ENCODE results near the gene ACBD3.
A peak's percentile ranks its signal among the peaks of the same experiment; 100 is the strongest.

The ACBD3 gene

DNA sequence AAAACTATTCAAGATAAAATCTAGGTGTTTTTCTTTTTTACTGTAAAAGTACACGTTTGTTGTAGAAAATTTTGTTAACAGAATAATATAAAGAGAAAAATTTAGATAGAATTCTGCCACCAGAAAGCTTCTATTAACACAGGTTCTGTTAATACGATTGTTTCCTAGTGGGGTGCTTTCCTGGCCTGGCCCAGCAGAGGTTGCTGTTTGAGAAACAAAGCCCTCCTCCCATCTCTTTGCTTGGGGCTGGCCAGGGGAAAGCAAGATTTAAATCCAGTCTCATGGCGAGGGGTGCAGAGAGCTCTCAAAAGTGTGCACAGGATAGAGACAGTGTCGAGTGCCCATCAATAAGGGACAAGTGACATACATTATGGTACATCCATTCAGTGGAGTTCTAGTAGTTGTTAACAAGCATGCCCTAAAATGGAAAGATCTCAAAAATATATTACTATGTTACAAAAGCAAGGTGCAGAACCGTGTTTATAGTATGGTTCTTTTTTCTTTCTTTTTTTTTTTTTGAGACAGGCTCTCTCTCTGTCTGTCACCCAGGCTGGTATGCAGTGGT is 14.6 kb upstream of the ACBD3 start:
- peak; percentile 69 for DNase-seq (ENCODE audit: low spot score)

DNA sequence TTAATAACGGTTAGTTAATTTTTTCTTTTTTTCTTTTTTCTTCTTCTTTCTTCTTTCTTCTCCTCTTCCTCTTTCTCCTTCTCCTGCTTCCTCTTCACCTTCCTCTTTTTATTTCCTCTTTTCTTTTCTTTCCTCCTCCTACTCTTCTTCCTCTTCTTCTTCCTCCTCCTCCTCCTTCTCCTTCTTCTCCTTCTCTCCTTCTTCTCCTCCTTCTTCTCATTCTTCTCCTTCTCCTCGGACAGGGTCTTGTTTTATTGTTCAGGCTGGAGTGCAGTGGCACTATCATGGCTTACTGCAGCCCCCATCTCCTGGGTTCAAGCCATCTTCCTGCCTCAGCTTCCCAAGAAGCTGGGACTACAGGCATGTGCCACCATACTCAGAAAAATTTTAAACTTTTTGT is 13.4 kb upstream of the ACBD3 start:
- DNase-seq (ENCODE audit: low spot score): no peak

DNA sequence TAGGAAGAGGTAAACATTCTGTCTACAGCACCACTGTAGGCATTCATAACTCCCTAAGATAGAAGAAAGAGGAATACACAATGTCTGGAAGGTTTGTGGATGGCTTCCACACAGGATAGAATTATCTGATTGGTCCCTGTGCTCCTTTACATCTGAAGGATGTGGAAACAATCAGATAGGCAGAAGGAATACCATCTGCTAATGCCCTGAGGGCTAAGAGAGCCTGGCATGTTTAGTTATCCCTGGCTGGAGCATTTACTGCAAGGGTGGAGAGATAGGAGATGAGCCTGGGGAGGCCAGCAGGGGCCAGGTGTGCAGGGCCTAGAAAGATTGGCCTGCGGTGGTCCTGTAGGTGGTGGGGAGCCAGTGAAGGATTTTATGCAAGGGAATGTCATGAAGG is 8.6 kb upstream of the ACBD3 start:
- DNase-seq (ENCODE audit: low spot score): no peak

DNA sequence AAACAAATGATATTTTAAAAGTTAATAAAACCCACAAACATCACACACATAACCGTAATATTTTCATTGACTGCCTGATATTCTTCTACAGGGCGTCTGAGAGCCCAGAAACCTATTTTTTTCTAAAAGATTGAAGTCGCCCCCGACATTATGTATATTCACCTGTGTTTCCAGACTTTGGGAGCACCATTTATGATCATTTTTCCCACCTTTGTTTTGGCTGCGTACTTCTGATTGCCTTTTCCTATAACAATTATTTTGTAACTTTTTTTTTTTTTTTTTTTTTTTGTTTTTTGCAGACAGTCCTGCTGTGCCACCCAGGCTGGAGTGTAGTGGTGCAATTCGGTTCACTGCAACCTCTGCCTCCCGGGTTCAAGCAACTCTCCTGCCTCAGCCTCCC is 839 bp upstream of the ACBD3 start:
- DNase-seq (ENCODE audit: low spot score): no peak

DNA sequence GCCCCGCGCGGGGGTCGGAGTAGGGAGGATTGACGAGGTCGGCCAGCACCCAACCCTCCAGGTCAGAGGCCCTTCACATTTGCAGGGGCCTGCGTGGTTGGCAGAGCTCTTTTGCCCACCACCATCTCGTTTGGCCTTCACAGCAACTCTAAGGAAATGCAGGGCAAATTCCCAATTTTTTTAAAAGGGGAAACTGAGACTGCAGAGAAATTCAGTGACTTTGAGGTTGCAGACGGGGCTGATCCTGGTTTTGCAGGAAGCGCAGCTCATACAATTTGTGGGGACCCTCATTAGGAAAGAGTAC is 430 bp upstream of the ACBD3 start:
- DNase-seq (ENCODE audit: low spot score): no peak

DNA sequence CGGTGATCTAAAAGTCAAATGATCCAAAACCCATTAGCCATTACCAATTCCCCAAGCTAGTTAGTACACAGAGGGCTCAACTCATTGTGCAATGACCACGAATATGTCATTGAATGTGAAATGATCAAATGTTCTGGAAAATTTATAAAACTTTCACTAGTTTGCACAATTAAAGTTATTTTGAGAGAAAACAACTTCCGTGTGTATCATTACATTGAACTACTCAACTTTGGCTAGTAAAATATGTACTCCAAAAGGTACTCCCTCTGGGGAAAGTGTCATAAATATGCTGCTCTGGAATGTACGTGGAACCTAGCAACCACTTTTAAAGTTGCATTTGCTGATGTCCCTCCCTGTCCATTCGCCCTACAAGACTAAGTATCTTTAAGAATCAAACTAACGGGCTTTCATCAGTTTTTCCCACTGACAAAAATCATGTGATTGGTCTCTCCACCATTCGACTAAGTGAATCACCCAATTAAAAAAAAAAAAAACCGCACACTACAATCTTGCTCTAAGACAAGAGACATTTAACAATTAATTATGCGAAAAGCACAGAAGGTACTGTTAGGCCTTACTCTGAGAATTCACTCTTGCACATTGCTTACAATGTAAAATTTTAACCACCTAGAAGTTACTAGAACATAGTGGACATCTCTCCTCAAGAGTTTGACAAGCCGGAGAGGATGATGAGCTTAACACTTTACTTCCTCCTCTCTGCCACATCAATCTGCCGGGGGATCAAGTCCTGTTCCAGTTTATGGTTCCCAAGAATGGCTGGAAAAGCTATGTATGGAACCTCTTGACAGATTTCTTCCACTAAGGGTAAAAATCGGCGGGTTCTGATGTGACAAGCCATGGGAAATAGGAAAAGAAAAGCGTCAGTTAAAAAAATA is 1.2 kb downstream of the ACBD3 start:
- DNase-seq (ENCODE audit: low spot score): peak; percentile 22

DNA sequence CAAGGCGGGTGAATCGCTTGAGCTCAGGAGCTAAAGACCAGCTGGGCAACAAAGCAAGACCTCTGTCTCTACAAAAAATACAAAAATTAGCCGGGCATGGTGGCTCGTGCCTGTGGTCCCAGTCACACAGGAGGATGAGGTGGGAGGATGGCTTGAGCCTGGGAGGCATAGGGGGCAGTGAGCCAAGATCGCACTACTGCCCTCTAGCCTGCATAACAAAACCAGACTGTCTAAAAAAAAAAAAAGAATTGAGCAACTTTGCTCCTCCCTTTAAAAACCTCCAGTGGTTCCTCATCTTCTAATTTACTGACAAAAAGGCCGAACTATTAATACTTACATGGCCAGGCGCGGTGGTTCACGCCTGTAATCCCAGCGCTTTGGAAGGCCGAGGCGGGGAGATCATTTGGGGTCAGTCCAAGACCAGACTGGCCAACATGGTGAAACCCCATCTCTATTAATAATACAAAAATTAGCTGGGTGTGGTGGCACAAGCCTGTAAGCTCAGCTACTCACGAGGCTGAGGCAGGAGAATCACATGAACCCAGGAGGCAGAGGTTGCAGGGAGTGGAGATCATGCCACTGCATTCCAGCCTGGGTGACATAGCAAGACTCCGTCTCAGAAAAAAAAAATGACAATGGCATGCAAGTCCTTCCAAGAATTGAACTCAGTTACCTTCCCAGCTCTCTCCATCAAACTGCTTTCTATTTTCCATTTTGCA is 4.4 kb downstream of the ACBD3 start:
- peak; percentile 62 for DNase-seq (ENCODE audit: low spot score)

DNA sequence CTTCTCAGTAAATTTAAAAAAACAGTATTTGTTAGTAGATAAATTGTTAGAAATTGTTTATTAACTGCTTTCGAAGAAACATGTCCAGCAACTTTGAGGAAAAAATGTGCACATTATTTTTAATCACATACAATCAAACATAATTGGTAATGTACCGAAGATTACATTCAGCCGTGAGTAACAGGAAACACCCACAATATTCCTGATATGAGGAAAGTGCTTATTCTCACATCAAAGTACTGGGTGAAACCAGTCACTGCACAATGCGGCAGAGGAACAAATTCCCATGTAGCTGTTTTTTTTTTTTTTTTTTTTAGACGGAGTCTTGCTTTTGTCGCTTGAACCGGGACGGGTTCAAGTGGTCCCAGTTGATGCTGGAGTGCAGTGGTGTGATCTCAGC is 9.7 kb downstream of the ACBD3 start:
- DNase-seq (ENCODE audit: low spot score): no peak

DNA sequence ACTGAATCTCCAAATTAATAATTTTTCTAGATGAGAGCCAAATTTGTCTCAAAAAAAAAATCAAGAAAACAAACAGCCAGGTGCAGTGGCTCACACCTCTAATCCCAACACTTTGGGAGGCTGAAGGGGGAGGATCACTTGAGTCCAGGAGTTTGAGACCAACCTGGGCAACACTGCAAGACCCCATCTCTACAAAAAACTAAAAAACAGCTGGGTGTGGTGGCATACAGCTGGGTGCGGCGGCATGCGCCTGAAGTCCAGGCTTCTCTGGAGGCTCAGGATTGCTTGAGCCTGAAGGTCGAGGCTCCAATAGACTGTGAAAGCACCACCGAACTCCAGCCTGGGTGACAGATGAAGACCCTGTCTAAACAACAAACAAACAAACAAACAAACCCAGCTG is 14.0 kb downstream of the ACBD3 start:
- DNase-seq (ENCODE audit: low spot score): no peak

DNA sequence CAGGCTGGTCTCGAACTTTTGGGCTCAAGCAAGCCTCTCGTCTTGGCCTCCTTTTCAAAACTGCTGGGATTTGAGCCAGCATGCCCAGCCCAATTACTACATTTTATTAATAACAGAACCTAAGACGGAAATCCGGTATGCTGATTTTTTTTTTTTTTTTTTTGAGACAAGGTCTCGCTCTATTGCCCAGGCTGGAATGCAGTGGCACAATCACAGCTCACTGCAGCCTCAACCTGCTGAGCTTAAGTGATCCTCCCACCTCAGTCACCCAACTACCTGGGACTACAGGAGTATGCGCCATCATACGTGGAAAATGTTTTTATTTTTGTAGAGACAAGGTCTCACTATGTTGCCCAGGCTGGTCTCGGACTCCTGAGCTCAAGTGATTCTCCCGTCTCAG is 20.2 kb downstream of the ACBD3 start:
- DNase-seq (ENCODE audit: low spot score): no peak

DNA sequence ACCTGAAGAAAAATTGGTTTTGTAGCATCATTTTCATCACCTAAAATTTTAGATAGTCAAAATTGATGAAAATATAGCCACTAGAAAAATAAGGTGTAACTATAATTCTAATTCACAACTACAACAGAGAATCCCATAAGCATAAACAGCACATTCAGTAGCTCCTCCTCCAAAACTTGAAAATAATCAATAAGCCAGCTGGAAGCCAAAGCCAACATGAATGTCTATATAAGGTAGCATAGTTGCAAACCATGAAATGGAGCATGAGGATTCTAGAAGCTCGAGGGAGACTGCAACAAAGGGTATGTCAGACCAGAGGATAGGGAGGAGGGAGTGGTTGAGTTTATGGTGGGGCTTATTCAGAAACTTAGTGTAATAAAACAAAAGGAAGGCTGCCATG is 22.4 kb downstream of the ACBD3 start:
- no peak for DNase-seq (ENCODE audit: low spot score)

DNA sequence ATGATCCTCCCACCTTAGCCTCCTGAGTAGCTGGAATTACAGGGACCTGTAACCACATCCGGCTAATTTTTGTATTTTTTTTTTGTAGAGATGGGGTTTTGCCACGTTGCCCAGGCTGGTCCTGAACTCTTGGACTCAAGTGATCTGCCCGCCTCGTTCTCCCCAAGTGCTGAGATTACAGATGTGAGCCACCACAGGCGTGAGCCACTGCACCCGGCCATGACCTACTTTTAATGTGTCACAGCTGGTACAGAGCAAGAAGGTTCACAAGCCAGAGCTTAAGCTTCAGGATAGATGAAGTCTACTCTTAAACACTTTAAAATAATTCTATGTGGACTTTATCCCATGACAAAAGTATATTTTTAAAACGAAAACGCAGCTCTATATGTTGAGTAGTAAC is 23.6 kb downstream of the ACBD3 start:
- DNase-seq (ENCODE audit: low spot score): no peak

DNA sequence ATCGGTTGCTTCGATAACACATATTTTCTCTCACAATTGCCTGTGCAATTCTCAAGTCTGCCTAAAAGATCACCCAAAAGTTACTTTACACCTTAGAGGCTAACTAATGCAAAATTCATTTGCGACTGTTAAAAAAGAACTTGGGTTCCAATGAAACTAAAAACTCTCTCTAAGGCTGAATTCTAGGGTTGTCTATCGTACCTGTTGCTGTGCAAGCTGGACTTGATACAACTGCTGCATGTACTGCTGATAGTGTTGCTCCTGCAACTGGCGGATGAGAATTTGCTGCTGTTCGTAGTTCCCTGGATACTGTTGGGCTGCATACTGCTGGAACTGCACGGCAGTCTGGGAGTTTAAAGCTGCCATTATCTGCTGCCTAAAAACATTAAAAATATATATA is 27.6 kb downstream of the ACBD3 start:
- no peak for DNase-seq (ENCODE audit: low spot score)

DNA sequence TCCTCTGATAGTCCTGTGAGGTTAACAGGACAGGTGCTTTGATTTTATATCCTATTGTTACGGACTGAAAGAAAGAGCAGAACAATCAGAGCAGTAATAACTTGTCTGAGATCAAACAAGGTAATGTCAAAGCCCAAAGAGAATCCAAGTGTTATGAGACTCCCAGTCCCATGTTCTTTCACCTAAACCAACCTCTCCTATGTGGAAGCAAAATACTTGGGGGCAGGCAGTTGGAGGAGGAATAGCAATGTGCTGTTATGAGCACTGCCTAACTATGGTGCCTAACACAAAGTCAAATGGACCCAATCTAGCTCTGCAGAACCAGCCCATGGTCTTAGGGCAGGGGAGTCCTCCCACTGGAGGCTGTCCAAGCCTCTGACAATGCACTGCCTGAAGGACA is 28.1 kb downstream of the ACBD3 start:
- no peak for DNase-seq (ENCODE audit: low spot score)

DNA sequence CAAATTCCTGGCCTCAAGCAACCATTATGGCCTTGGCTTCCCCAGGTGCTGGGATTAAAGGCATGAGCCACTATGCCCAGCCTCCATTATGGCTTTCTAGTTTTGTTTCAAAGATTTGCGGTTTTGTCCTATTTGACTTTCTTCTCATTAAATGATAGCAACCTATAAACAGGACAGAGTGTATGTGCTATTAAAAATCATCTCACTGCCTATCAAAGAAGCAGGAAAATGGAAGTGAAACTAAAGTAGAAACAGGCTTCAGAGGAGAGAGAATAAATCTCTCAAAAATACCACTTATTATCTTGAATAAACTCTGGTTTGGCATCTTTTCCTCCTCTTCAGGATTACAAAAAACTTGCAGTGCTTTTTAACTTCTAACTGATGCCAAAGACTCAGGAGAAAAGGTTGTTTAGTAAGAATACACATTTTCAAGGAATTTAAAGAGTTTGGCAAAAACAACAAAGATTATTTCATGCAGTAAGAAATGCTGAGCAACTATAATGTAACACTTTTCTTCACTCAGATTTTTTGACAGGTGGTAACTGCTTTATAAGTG is 28.7 kb downstream of the ACBD3 start:
- peak; percentile 61 for DNase-seq (ENCODE audit: low spot score)

DNA sequence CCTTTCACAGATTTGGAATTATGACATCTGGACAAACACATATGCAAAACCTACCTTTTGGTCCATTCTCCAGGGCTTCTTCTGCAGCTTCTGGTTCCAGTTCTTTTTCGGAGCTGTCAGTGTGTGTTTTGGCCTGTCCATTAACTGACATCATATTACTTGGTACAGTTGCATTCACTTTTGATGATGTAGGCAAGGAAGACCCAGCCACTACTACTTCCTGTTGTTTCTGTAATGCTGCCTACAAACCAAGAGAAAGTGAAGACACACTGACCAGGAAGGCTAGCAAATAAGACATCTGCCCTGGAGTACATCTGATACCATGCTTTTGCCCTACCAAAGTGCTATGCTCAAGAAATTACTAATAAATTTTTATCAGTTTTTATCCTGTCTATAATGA is 31.9 kb downstream of the ACBD3 start:
- no peak for DNase-seq (ENCODE audit: low spot score)

DNA sequence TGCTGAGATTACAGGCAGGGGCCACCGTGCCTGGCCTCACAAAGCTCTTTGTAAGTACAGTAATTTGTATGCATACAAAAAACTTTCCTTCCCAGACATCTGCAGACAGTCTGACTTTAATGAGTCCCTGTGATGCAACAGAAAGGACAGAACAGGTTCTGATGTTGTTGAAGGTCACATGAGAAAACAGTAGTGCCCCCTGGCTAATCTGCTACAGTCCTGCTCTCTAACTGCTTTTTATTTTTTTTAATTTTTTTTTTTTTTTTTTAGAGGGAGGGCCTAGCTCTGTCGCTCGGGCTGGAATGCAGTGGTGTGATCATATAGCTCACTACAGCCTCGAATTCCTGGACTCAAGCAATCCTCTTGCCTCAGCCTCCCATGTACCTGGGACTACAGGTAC is 36.7 kb downstream of the ACBD3 start:
- peak; percentile 44 for DNase-seq (ENCODE audit: low spot score)

DNA sequence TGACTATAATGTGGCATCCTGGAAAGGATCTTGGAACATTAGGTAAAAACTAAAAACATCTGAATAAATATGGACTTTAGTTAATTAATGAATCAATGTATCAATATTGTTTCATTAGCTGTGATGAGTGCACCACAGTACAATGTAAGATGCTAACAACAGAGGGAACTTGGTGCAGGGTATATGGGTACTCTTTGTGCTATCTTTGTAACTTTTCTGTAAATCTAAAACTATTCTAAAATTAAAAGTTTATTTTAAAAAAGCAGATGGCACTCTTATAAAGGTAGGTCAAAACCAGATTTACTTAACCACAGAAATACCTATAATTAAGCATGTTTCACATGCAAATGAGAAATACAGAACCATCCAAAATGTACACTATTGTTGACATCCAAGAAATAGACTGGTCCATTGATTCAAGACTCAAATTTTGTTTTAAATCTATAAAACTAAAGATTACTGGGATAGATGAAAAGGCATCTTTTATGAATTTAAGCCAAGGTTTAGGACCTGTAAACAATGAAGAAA is 38.4 kb downstream of the ACBD3 start:
- DNase-seq (ENCODE audit: low spot score): no peak

DNA sequence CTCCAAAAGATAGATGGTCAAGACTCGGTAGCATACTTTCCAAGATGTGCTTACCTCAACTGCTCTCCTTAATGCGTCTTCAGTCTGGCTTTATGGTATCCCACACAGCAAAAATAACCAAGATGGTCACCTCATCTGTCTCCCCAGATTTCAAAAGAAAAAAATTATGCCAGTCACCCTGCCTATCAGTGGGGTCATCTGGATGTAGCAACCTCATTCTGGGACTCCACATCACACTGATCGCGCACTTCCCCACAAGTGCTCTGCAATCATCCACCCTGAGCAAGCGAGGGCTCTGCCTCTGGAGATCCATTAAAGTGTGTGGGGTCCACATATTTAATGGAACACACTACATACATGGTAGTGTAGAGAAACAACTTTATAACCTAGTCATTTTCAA is 42.5 kb downstream of the ACBD3 start:
- no peak for DNase-seq (ENCODE audit: low spot score)

DNA sequence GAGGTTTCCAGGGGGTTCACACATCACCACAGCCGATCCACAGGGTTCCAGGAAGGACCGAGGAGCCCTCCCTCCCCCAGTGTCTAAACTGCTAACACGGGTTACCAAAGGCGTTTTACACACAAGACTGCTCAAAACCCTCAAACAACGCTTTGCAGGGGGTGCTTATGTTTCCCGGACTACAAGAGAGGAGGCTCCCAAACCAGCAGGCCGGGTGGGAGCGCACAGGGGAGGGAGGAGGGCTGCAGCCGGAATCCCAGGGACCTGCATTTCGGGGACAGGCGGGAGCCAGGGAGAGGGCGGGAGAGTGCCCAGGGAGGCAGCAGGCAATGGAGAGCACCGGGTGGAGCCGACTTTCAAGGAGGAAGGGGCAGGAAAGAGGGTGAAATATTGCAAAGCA is 50.8 kb downstream of the ACBD3 start:
- DNase-seq (ENCODE audit: low spot score): no peak

DNA sequence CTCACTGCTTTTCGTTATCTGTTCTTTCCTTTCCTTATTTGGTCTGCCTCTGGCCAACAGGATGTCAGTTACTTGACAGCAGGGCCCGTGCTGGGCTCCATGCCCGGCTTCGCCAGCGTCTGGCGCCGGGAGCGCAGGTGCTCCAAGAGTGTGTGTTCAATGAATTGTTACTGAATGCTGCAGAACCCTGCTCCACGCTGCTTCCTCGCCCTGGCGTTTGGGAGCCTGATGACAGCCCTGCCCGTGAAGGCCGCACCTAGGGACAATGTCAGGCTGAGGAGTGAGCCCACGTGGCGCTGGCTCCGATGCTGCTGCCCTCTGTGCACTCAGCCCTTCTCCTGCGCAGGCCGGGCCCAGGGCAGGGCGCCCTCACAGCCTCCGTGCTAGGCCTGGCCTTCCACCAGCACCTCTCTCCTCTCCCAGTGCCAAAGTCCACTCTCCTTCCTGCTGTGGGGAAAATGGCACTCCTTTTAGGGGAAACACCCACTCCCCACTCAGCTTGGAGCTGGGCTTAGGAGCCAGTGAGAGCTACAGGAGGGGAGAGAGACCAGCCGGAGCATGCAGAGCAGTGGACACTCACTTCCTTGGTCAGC is 51.4 kb downstream of the ACBD3 start:
- DNase-seq (ENCODE audit: low spot score): no peak

Measured in NAMALWA (cell line).